ENCODE measurements around the gene PHKG2.

Gene PHKG2

DNA sequence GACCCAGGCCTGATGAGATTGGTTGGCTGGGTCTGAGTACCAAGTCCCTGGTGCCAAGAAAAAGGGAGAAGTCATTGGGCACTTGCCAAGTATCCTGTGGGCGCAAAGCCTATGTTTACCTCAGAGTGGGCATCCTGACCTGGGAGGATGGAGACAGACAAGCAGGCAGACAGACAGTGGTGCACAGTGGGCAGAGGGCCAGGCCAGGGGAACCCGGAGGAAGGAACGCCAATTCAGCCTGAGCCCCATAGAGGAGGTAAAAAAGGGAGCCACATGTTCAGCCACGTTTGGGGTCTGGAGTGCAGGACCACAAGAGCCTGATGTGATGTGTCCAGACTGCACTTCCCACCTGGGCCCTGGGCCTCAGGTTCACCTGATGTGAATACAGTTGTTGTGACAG lies 5.4 kb downstream of the PHKG2 start:
- no peak for DNase-seq (ENCODE audit: low spot score)
- no peak for TF ChIP-seq CTCF (IDR thresholded peaks at IDR 0.05; ENCODE audit: extremely low read depth, insufficient read depth, missing control alignments)
- in situ Hi-C loops (cut with MboI; ENCODE audit: low pct_unique_long_range_greater_than_20kb, low sequenced_read_pairs, unreplicated experiment) = no loop called here

GRCh38 chr16:30755955-30756780 lies 7.9 kb downstream of the PHKG2 start:
- TF ChIP-seq CTCF (IDR thresholded peaks at IDR 0.05; ENCODE audit: extremely low read depth, insufficient read depth, missing control alignments) = no peak
- DNase-seq (ENCODE audit: low spot score) = no peak
- in situ Hi-C loops (cut with MboI; ENCODE audit: low pct_unique_long_range_greater_than_20kb, low sequenced_read_pairs, unreplicated experiment) = no loop called here

DNA sequence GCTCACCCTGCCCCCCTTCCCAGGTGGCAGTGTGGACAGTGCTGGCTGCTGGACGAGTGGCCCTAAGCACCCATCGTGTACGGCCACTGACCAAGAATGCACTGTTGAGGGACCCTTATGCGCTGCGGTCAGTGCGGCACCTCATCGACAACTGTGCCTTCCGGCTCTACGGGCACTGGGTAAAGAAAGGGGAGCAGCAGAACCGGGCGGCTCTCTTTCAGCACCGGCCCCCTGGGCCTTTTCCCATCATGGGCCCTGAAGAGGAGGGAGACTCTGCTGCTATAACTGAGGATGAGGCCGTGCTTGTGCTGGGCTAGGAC lies 8.5 kb downstream of the PHKG2 start:
- no peak for TF ChIP-seq CTCF (IDR thresholded peaks at IDR 0.05; ENCODE audit: extremely low read depth, insufficient read depth, missing control alignments)
- in situ Hi-C loops (cut with MboI; ENCODE audit: low pct_unique_long_range_greater_than_20kb, low sequenced_read_pairs, unreplicated experiment) = no loop called here
- no peak for DNase-seq (ENCODE audit: low spot score)

- in situ Hi-C loops (cut with MboI; ENCODE audit: low pct_unique_long_range_greater_than_20kb, low sequenced_read_pairs, unreplicated experiment) = no loop called here
- no peak for TF ChIP-seq CTCF (IDR thresholded peaks at IDR 0.05; ENCODE audit: extremely low read depth, insufficient read depth, missing control alignments)
- DNase-seq (ENCODE audit: low spot score) = no peak
Observed at GRCh38 chr16:30757316-30757715, 9.1 kb downstream of the PHKG2 start.

GRCh38 chr16:30758988-30759491 lies 10.8 kb downstream of the PHKG2 start:
- no peak for TF ChIP-seq CTCF (IDR thresholded peaks at IDR 0.05; ENCODE audit: extremely low read depth, insufficient read depth, missing control alignments)
- no peak for DNase-seq (ENCODE audit: low spot score)
- in situ Hi-C loops (cut with MboI; ENCODE audit: low pct_unique_long_range_greater_than_20kb, low sequenced_read_pairs, unreplicated experiment) = no loop called here

DNA sequence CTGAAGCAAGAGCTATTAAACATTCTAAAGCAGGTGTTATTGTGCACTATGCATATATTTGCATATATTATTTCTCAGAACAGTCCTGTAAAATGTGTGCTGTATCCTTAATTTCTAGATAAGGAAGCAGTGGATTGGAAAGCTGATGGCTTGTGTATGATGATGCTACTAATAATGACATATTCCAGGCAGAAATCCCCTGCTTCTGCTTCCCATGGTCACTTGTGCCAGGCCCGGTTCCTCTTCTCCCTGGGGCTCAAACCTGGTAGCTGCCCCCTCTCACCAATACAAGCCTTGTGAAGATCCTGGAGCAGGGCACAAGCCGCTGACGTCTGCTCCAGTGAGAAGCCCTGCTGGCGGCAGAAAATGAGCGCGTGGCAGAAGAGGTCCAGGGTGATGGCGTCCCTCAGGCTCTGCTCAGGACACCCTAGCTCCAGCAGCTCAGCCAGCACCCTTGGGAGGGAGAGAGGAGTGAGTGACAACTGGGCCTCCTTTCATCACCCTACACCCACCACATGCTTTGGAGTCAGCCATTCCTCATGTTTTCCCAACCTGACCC lies 11.9 kb downstream of the PHKG2 start:
- in situ Hi-C loops (cut with MboI; ENCODE audit: low pct_unique_long_range_greater_than_20kb, low sequenced_read_pairs, unreplicated experiment) = no loop called here
- DNase-seq (ENCODE audit: low spot score) = no peak
- no peak for TF ChIP-seq CTCF (IDR thresholded peaks at IDR 0.05; ENCODE audit: extremely low read depth, insufficient read depth, missing control alignments)

Measured in GM13977 (cell line).